Measurements from ENCODE around the gene KRTAP6-2.

The KRTAP6-2 gene, protein sequence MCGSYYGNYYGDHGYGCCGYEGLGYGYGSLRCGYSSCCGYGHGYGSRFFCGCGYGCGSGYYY

DNA sequence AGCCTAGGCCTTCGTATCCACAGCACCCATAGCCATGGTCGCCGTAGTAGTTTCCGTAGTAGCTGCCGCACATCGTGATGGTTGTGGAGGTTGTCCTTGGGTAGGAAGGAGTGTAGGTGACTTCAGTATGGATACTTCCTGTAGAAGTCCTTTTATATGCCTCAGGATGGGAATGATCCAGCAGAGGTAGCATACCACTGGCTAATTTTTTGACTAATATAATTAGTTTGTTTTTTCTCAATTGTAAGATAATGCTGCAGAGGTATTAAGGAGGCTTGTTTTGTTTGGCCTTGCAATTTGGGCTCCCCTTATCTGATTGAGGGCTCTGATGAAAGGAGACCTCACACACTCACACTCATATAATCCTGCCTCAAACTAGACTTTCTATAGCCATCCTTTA, at the start of gene KRTAP6-2:
Gene KRTAP6-2, minus strand, starts transcription at position 101 of the 400 bp plus-strand sequence. Its CDS starts 28 bp downstream, at position 73.
- DNase-seq = no peak

DNA sequence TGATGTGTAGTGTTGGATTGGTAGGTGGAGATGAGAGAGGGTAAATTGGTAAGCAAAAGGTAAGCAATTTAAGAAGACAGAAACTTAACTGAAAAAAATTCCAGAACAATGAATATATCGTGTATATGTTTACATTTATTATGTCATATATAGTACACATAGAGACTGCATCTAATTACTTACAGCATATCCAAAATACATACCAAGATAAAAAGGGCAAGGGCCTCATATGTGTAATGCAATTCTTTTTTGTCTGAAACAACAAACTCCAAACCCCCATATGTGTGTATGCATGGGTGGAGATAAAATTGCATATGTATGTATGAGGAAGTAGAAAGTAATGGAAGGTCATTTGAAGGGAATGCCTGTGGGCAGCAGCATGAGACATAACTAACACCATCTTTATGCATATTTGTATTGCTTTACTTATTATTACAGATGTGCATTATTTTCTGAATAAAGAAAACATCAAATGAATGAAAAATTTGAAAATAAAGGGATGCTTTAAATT, 48.3 kb upstream of the KRTAP6-2 start:
- no peak for DNase-seq

DNA sequence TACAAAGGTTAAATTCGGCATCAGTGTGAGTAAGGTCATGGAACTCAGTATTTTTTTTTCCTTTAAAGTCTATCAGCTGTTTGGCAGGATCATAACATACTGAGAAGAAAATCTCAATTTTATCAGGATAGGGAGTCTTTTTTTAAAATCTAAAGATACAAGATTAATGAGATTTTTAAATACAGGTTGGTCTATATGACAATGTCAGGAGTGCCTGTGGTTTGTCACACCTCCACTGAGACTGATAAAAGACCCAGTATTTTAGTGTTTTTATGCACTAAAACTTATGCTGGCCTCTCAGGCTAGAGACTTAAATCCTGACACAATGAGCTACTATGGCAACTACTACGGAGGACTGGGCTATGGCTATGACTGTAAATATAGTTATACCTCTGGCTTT, 43.9 kb upstream of the KRTAP6-2 start, which contains the start of gene KRTAP20-3:
Gene KRTAP20-3, plus strand, starts transcription at position 301 of the 400 bp plus-strand sequence.
- no peak for DNase-seq

DNA sequence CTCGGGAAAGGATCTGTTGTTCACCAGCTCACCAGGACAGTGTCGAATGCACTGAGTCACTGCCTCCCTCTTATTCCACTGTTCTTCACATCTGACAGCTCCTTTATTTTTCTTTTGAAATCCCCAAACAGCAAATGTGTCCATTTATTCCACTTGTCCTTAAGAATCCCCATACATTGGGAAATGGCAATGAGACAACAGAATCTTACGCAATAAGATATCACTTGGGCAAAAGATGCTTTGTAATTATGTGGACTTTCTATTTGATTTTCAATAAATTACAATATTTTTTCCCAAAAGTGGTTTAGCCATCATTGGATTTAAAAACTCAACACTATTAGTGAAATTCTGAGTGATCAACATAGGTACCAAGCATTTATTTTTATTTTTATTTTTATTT, 40.0 kb upstream of the KRTAP6-2 start:
- DNase-seq = no peak

DNA sequence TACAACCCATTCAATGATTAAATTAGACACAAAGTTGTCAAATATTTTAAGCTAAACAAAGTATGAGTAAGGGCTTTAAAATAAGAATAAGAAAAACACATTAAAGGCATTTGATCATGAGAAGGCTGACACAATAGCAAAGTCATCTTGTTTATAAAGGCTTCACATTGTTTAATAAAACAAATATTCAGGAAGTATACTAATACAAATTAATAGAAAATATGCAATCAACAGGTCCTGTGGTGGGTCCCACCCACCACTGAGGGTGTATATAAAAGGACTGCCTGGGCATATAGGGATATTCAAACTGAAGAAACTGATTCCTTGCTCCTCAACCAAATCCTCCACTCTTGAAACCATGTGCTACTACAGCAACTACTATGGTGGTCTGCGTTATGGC, 36.2 kb upstream of the KRTAP6-2 start, which contains the start of gene KRTAP20-2:
Gene KRTAP20-2, plus strand, starts transcription at position 301 of the 400 bp plus-strand sequence. Its CDS starts 58 bp downstream, at position 359.
- no peak for DNase-seq

DNA sequence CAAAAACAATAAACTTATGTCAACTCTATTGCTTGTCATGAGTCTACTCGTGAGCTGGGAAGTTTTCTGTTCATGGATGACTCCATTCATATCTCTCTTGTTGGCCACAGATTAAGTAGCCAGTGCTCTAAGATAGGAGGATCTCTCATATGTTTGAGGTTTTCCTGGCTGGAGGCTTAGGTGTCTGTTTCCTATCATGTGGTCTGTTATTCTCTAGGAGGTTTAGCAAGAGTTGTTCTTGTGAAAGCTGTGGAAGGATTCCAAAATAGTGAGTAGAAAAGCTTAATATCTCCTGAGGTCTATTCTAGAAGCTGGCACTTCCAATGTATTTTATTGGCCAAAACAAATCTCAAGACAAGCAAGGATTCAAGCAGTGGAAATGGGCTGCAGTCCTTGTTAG, 30.5 kb upstream of the KRTAP6-2 start:
- DNase-seq = no peak

DNA sequence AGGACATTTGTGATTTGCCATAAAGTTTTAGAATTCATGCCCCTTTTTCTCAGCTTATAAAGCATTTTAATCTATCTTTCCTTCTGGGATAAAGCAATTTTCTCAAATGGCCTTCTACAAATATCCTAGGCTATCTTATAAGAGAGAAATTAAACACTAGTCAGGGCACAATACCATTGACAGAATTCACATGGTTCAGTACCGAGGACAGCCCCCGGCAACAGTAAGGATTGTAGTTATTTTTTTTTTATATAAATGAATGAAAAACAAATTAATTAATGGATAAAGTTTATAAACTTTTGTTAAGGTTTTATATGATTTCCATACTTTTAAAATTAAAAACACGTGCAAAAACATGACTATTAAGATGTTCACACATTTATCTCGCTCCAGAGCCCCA, 29.4 kb upstream of the KRTAP6-2 start:
- DNase-seq = no peak

DNA sequence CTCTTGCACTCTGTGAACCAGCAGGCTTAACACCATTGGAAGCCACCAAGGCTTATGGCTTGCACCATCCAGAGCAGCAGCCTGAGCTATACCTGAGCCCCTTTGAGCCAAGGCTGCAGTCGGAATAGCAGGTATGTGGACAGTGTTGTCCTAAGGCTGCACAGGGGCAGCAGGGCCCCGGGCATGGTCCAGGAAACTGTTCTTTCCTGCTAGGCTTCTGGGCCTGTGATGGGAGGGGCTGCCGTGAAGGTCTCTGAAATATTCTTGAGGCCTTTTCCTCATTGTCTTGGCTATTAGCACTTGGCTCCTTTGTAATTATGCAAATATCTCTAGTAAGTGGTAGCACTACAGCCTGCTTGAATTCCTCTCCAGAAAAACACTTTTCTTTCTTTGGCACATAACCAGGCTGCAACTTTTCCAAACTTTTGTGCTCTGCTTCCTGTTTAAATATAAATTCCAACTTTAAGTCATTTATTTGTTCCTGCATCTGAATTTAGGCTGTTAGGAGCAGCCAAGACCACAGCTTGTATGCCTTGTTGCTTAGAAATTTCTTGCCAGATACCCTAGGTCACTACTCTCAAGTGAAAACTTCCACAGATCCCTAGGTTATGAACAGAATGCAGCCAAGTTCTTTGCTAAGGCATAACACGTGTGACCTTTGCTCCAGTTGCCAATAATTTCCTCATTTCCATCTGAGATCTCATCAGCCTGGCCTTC, 26.9 kb upstream of the KRTAP6-2 start:
- no peak for DNase-seq

DNA sequence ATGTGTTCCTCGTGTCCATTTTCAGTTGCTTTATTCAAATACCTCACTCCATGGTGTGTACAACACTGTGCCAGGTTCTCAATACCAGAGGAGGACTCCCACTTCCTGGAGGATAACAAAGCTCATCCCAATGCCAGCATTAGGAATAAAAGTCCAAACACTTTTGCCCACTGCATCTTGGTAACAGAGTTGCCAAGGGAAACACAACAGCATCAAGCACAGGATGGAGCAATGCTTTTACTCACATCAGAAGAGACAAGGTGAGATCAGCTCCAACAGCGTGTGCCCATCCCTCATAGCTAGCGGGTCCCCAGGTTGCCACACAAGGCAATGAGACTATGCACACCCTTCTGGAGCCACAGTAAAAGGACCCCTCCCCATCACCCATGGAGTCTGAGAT, 24.7 kb upstream of the KRTAP6-2 start:
- DNase-seq = no peak

DNA sequence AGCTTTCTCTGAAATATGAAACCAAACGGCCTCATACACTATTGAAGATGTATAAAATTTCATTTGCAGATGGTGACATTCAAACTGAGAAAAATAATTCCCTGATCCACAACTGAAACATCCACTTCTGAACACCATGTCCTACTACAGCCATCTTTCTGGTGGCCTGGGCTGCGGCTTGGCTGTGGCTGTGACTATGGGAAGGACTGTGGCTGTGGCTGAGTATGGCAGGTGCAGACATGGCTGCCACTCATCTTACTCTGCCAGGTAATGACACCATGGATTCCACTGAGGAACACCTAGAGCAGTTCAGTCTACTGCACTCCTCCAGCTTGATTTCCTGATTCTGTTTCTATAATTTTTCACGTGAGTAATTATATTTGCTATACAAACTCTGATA, 21.8 kb upstream of the KRTAP6-2 start, which contains the start of gene KRTAP20-4:
Gene KRTAP20-4, plus strand, starts transcription at position 106 of the 400 bp plus-strand sequence.
- DNase-seq = no peak

DNA sequence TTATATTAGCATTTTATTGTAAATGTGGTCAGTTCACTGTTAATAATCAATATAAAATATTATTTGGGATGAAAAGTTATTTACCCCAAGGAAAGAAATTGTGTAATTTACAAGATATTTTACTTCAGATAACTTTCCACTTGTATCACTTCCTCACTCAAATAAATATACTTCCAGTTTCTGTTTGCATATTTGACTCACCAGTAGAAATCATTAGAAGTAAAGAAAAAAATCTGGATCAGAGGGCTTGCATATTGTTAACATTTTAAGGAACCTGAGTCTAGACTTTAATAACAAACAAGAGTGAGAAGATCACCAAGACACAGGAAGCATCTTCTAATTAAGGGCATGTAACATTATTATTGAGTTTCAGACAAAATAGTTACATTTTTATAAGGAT, 21.4 kb upstream of the KRTAP6-2 start:
- no peak for DNase-seq

DNA sequence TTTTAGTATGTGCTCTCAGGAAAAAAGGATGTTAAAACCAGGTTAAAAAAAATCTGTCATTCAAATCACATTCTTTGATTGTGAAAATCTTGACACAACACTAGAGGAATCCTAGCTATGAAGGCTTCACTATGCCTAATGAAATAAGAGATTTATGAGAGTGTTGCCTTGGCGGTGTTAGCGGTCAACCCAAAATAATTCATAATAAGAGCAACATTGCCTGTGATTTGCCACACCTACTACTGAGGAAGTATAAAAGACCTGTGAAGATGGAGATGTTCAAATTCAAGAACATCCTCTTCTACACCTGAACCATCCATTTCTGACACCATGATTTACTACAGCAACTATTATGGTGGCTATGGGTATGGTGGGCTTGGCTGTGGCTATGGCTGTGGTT, 17.4 kb upstream of the KRTAP6-2 start, which contains the start of gene KRTAP20-1:
Gene KRTAP20-1, plus strand, starts transcription at position 301 of the 400 bp plus-strand sequence. Its CDS starts 30 bp downstream, at position 331.
- no peak for DNase-seq

DNA sequence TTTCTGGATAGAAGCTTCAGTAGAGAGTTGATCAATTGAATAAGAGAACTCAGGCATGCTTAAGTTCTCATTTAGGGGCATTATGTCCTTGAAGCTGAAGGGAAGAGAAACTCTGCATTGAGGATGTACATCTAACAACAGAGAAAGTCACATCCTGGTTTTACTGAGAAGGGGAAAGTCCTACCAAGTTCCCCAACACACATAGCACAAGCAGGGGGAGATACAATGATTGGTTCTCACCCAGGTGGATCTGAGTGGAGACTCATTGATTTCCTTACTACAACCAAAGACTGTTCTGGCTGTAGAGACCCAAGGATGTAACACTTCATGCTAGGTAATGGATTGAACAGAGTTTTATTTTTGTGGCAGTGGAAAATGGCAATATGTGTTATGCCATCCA, 16.5 kb upstream of the KRTAP6-2 start:
- DNase-seq = no peak

DNA sequence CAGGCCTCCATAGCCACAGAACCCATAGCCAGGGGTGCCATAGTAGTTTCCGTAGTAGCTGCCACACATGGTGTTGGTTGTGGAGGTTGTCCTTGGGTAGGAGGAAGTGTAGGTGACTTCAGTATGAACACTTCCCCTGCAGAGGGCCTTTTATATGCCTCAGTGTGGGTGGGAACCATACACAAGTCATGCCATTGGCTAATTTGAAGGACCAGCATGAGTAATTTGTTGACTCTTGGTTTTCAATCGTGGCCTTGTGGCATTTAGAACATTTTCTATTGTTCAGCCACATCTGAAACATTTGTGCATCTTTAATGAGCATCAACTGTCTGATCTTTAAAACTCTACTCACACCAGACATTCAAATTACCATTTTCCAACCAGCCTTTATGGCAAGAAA, 15.1 kb upstream of the KRTAP6-2 start, which contains the start of gene KRTAP6-1:
Gene KRTAP6-1, minus strand, starts transcription at position 95 of the 400 bp plus-strand sequence. Its CDS starts 26 bp downstream, at position 69.
- DNase-seq = no peak

DNA sequence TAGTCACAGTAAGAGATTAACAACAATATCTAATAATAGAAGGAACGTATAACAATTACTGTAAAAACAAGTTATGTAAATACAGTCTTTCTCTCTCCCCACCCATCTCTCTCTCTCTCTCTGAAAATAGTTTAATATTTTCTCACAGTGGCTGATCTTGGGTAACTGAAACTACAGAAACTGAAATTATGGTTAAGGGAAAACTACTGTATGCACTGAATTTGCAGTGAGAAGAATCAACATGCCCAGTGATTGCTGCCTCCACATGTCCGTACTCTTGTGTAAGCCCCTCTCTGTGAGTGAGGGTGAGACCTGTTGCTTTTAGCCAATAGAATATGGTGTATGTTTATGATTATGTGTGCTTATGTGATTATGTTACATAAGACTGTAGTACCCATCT, 13.4 kb upstream of the KRTAP6-2 start:
- no peak for DNase-seq

DNA sequence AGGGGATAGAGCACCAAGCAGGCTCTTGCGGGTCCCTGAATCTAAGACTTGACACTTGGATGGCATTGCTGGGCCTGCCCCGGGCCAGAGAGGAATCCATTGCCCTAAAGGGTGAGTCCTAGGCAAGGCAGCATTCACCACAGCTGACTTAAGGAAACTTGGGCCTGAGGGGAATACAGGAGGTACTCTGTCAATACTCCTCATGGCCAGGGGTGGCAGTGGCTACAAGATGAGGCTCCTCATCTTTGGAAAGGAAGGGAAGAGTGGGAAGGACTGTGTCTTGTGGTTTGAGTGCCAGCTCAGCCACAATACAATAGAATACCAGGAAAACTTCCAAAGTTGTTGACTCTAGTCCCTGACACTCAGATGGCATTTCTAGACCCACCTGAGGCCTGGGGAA, 7.3 kb upstream of the KRTAP6-2 start:
- DNase-seq = no peak

DNA sequence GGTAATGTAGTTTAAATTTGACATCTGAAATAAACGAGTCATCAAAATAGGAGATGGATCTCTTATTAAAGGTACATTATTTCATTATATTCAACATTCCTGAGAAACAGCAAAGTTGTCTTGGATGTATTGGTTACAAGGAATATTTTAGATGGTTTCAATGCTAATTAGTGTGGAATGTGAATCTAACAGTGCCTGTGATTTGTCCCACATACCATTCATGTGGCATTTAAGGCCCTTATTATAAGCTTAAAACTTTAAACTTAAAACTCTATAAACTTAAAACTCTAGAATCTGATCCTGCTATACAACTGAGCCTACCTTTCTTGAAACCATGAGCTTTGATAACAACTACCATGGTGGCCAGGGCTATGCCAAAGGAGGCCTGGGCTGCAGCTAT, 2.1 kb upstream of the KRTAP6-2 start, which contains the start of gene KRTAP22-1:
Gene KRTAP22-1, plus strand, starts transcription at position 301 of the 400 bp plus-strand sequence.
- DNase-seq = no peak

DNA sequence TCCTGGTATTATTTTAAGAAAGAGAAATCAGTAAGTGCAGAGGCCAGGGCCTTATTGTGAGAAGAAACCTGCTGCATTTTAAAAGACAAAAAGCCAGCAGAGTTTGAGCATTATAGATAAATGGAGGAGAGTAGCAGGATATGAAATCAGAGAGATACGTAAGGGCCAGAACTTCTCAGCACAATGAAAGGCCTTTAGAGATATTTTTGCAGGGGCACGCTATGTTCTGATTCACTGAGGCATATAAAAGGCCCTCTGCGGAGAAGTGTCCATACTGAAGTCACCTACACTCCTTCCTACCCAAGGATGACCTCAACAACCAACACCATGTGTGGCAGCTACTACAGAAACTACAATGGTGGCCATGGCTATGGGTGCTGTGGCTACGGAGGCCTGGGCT, 6.6 kb downstream of the KRTAP6-2 start, which contains the start of gene KRTAP6-3:
Gene KRTAP6-3, plus strand, starts transcription at position 301 of the 400 bp plus-strand sequence. Its CDS starts 6 bp downstream, at position 307.
- no peak for DNase-seq

DNA sequence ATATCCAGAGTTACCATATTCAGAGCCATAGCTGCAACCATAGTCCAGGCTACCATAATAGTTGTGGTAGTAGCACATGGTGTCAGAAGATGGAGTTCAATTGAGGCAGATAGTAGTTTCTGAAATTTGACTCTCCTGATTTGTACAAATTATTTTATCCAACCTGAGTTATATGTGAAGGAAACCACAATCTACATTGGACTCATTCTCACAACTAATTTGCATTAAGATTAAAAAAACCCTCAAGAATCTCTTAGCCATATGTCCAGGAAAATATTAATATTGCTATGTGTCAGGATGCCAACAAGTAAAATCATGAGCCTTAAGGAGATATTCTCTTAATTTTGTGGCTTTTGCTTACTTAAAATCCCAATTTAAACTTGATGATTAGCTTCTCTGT, 8.4 kb downstream of the KRTAP6-2 start, which contains the start of gene KRTAP22-2:
Gene KRTAP22-2, minus strand, starts transcription at position 101 of the 400 bp plus-strand sequence.
- no peak for DNase-seq

DNA sequence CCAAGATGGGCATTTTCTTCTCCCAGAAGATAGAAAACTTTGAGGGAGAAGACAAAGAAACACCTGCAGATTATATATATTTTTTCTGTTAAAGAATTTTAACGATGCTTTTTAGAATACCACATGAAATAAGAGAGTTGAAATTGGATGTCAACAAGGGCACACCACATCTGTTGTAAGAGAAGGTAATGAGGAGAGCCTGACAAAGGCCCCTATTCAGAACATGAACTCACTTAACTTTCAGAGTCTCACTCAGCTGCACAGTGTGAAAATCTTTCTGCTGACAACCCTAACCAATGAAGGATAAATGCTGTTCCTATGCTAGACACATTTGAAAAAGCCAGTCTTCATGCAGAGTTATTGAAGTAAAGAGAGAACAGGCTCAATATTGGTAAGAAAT, 15.8 kb downstream of the KRTAP6-2 start:
- DNase-seq = no peak

DNA sequence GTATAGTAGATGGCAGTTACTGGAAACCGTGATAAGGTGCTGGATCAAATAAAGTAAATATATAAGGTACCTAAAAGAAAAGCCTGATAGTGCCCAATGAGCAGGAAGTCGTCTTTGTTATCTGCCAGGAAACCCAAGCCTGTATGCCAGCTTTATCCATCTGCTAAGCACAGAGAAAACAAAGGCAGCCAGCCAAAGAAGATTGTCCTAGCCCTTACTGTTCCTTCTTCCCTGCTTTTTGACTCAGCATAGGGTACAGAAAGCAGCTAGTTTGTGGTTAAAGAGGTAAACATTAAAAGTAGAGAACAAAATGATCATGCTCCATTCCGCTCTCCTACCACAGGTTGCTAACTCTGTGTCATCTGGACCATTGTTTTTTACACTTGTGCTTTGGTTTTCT, 18.6 kb downstream of the KRTAP6-2 start:
- DNase-seq = no peak

DNA sequence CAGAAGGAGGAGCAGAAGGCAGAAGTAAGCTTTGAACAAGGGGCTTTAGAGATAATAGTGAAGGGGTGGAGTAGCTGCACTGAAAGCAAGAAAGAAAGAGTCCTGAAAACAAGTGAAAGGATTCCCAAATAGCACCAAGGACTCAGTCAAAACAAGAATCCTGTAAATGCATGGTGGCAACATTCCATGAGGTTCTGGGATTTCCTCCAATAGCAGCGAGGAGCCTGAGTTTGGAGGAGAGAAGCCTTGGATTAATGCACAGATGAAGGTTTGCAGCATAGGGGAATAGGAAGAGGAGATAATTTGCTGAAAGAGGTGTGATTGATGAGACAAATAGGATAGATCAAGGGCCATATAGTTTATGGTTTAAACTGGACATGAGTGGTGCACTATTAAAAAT, 19.4 kb downstream of the KRTAP6-2 start:
- no peak for DNase-seq

DNA sequence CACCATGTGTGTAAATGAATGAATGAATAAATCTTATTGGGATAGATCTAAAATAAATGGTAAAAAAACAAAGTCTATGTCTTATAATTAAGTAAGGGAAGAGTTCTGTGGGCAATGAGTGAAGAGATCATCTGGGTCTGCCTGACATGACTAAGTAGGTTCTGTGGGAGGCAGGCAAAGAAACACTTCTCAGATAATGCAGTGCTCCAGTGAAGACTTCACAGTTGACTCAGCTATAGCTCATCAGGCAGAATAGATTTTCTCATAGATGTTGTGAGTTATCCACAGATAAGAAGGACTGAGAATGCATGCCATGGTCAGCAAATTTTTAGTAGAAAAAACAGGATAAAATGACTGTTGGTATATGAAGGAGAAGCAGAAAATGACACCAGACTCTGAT, 20.9 kb downstream of the KRTAP6-2 start:
- no peak for DNase-seq

DNA sequence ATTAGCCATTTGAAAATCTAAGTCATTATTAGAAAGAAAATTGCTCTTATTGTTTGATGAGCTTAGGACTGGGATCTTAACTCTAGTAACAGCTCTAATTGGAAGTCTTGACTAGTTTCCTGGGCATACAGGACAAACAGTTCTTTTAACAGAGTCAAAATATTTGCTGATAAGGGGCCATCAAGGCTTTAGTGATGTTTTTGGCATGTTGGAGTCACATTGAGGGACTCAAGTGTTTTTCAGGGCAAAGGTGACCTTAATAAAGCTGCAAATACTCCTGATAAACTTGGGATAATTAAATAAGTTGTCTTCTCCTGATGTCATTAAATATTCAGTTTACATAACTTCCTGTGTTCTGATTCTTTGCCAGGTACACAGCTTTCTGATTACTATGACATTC, 31.1 kb downstream of the KRTAP6-2 start:
- DNase-seq = no peak
